NCI-H2029 (cell line): ENCODE measurements around the gene CCSER1.
"Not testable (repeated sequence)": the region's sequence is repeated elsewhere in the genome, so short reads cannot be mapped to it uniquely, and the experiment has no call there.

Experiments used
- DNase-seq: peaks from one replicate; lab custom pipeline; 2025; lab: John Stamatoyannopoulos, UW

The CCSER1 gene

DNA sequence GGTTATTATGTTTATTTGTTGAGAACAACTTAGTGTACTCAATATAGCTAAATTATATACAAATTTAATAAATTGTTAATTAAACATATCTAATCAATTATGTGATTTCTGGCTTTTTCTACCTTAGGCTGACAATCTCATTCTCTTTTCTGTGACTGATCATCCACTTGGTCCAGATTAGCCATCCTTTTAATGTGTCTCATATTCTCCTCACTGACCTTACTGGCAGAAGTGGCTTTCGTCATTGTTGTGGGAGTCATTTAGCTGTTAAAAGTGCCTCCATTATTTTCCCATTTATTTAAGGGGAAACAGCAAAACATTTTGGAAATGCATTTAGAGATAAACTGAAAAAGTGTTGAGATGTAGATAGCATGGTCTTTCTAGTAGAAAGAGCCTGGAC, 172.2 kb downstream of the CCSER1 start:
- no peak for DNase-seq

DNA sequence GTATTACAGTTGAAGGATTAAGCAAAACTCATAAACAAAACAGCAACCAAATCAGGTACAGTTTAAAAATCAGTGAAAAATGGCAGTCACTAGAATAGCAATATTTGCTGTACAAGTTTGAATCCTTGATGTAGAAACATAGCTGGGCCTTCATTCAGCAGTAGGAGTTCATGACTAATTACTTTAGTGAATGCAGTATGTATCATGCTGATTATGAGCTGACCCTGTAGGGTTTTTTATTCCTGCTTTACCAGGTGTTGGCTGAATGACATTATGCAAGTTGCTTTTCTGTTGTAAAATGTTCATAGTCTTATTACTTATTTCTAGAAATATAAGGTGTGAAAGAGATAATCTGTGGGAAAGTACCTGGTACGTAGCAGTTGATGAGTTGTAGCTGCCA, 179.6 kb downstream of the CCSER1 start:
- no peak for DNase-seq

DNA sequence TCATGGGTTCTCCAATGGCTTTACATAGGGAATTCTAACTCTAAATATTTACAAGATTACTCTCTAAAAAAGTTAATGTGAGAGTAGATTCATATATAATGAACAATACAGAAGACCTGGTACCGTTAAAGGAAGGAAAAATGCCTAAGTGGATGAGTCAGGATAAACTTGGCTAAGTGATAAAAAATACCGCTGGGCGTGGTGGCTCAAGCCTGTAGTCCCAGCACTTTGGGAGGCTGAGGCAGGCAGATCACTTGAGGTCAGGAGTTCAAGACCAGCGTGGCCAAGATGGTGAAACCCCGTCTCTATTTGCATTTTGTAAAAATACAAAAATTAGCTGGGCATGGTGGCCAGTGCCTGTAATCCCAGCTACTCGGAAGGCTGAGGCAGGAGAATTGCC, 189.9 kb downstream of the CCSER1 start:
- DNase-seq: not testable (repeated sequence)

DNA sequence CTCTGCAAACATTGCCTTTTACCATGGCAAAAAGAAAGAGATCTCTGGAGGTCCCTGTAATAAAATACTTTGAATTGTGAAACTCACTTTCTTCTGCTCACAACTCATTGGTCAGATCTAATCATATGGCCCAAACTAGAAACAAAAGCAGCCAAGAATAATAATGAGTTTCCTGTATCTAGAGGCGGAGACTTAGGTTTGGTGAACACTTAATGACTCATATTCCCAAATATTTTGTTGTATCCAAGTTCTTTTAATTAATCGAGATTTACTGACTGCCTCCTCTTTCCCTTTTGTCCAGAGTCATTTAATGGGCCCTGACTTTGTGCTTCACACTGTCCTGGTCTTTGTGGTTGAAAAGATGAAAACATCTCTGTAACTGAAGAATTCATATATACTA, 190.6 kb downstream of the CCSER1 start:
- DNase-seq: no peak

DNA sequence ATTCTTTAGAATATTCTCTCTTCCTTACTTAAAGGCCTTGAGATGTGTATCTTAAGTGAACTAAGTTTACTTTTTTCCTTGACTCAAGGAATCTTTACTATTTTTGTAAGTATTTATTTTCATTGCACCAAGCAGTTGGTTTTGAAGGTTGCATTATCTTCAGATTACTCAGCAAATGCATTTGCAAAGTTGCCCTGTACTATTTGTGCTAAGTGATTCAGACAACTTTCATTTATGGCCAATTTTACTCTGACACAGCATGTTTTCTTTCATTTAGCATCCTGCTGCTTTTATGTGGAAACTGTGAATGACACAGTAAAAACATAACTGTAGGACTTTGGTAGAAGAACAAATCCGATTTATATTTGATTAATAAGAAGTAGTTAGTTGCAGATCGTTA, 191.0 kb downstream of the CCSER1 start:
- DNase-seq: no peak

DNA sequence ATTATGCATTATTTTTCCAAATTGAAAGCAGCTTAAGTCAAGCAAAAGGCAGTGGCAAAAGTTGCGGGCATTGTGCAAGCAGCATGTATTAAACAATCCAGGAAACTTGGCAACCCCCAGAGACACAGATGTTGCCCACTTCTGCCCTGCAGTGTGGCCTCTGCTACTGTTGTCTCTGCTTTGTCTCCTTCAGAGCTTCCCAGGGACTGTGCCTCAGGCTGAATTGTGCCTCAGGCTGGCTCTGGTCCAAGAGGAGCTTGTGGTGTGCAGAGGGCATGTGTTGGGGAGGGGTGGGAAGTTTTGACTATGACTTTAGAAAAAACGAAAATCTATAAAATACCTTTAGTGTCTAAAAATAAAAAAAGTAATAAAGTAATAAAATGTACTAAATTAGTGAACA, 201.4 kb downstream of the CCSER1 start:
- peak; percentile 0 for DNase-seq

DNA sequence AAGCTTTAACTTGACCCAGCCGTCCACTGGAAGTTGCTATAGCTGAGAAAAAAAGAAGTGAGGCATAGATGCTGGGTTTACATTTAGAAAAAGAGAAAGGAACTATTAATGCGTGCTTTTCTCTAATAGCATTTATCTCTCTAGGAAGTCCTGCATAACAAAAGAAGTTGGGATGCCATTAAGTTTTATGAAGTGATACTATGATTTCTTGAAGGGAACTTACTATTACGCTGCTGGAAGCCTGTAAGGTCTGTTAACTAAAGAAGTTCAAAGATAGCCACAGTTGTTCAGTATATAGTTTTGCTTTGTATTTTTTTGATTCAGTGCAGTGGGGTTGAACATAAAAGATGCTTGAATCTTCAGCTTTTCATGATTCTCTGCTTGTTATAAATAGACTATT, 203.4 kb downstream of the CCSER1 start:
- DNase-seq: no peak

DNA sequence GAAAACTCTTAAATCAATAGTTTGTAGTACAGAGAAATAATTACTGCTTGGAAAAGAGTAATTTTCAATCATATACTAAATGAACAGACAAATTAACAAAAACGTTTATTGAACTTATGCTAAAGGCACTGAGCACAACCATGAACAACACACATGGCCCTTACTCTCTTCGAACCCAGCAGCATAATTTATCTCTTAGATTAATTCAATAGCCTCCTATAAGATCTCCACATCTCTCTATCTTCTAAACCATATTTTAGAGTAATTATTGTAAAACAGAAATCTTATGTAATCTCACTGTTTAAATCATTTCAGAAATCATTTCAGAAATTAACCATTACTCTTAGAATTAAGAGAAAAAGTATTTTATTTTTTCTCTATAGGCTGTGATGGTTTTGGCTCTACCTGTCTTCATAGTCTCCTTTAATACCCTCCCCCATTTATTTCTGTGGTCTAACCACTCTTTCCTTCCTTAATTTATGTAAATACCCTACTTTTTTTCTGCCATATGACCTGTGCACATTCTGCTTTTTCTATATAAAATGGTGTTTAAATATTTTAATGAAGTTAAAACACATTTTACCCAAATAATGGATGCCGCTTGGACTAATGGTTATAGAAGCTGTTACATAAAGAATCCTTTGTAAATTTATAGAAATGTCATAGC, 218.5 kb downstream of the CCSER1 start:
- DNase-seq: no peak

DNA sequence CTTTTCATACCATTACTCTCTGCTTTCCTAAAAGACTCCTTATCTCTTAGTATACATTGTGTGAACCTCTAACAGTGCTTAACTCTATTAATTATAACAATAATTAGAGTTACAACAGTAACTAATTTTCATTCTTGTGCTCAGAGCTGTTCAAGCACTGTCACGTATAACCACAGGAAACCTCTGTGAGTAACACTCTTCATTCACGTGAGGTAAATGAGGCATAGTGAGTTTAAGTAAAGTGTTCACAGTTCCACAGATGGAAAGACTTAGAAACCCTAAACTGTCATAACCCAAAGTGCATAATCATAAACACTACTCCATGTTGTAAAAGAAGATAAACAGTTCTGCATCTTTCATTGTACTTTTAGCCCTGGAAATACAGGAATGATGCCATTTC, 222.4 kb downstream of the CCSER1 start:
- no peak for DNase-seq

DNA sequence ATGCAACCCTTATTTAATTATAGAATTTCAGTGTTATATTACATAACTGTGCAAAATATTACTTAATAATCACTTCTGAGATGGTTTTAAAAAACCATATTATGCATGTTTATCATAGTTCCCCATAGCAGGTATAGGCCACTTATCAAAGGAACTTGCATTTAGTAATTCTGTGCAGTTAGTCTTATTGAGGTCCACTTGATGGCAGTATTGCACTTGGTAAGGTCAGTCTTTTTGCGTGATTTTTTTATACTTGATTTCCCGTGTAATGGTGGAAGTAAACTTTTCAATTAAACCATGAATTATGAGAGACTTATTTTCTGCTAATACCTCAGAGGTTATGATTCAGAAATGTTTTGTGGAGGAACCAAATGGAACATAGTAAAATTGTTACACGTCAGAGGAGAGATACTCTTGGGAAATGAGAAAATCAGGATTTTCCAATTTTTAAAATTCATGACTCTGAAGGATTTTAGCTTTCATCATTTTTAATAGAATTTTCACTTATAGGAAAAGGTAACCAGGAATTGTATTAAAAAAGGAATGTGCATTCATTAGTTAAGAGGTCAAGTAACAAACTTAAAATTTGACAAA, 230.0 kb downstream of the CCSER1 start:
- peak; percentile 5 for DNase-seq

DNA sequence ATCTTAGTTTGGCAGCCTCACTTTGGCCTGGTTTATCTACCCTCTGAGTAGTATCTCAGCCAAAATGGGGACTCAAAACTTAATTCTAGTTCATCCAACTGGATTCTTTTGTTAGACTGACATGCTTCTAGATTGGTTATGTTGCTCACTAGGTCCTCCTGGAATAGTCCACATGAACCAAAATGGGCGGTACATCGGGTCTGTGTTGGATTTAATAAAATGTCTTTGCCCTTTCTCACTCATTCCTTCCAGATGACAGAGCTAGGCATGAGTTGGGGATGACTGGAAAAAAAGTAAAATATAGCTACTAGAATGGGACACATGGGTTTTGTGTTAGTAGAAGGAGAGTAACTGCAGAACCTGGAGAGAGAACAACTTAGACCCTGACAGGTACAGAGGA, 247.9 kb downstream of the CCSER1 start:
- DNase-seq: no peak

DNA sequence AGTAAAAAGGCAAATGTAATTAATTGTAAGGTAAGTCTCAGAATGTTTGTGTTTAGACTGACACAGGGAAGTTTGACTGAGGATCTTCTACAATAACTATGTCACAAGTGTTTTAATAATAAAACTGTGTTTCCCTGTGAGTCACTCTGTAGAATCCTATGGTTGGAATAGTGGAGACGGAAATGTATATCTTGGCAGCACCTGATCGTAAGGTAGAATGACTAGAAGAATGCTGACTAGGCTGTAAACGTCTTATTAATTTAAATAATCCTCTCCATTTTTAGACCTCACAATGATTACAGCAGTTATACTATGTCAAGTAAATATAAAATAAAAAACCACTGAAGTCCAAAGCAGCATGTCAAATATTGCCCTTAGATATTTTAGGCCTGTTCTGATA, 266.0 kb downstream of the CCSER1 start:
- no peak for DNase-seq

DNA sequence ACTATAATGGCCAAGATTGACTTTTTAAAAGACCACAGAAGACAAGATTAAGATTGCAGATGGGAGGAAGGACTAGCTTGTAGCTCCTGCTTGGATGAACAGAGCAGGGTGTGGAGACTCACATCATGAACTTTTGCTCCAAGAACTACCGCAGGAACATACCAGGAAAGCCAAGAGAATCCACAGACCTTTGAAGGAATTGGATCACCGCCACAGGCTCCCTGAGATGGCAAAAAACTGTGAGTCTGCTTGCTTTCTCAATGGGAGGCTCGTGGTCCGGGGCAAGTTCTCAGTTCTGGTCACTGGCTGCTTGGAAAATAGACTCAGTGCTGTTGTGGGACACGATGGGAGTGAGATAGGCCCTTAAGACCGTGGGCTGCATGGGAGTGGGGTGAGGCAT, 276.6 kb downstream of the CCSER1 start:
- DNase-seq: no peak

DNA sequence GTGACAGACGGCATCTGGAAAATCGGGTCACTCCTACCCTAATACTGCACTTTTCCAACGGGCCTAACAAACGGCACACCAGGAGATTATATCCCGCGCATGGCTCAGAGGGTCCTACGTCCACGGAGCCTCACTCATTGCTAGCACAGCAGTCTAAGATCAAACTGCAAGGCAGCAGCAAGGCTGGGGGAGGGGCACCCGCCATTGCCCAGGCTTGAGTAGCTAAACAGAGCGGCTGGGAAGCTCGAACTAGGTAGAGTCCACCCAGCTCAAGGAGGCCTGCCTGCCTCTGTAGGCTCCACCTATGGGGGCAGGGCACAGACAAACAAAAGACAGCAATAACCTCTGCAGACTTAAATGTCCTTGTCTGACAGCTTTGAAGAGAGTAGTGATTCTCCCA, 280.7 kb downstream of the CCSER1 start:
- not testable (repeated sequence) for DNase-seq

DNA sequence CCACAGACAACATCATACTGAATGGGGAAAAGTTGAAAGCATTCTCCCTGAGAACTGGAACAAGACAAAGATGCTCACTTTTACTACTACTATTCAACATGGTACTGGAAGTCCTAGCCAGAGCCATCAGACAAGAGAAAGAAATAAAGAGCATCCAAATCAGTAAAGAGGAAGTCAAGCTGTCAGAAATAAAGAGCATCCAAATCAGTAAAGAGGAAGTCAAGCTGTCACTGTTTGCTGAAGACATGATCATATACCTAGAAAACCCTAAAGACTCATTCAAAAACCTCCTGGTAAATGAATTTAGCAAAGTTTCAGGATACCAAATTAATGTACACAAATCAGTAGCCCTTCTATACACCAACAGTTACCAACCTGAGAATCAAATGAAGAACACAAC, 285.6 kb downstream of the CCSER1 start:
- DNase-seq: not testable (repeated sequence)

DNA sequence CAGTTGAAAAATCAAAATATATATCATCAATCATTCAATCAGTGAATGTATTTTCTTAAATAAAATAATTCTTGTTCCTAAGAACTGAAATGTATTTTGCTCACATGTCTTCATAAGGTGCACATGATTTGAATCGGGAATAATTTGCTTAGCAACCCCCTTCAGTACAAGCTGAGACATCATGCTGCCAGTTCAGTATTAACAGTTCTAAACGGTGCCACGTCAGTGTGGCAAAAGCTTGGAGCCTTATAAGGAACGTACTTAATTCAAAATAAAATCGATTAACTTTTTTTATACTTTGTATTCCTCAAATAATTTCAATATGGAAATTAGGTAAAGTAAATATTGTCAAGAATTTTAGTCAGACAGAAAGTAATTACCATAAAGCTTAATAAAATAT, 287.9 kb downstream of the CCSER1 start:
- DNase-seq: no peak

DNA sequence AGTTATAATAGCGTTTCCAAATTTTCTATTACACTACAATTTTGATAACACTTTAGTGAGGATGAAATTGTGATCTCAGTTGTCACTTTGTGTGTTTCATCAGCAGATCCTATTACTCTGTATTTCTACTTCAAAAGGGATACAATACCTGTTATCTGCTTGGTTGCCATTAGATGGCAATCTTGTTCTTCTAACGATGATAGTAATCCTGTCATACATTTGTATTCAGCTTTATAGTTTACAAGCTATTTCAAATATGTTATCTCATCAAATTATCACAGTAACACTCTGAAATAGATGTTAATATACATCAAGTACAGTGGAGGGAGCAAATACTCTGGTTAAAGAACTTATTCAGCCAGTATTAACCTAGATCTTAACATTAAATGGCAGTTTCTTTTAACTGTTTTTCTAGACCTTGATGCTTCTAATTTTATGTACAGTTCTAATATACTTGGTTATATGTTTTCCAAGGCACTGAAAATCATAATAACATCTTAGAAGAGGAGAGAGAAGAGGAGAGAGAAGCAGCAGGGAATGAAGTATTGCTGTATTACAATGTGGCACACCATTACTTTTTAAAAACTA, 292.0 kb downstream of the CCSER1 start:
- peak; percentile 56 for DNase-seq

DNA sequence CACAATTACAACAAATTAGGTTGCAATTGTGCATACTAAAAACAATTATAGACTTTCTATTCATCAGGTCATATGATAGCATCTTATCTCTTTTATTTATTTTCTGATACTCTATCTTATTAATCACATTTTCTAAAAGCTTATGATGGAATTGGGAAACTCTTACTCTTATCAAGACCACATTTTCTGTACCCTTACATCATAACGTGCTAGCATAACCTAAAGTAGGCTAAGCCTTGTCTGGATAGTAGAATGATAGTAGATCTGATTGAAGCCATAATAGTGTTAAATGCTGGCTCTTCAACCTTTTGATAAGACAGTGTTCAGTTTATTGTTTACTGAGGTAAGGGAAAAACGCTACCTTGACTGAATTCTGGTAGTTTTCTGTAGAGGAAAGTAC, 294.0 kb downstream of the CCSER1 start:
- no peak for DNase-seq

DNA sequence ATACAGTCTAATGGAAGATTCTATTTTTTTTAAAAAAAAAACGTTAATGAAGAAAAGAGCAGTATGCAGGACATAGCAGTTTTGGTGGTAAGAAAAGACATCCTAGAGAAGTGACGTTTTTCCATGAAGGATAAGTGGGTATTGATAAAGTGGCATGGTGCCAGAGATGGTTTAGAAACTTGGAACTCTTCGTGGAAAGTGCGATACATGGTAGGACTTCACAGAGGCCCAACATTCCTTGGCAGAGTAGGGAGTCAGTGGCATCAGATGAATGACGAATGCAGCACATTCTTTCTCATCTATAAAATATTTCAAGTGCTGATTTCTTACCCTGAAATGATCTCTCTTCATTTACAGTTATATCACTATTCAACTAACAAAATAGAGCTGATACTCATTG, 298.7 kb downstream of the CCSER1 start:
- no peak for DNase-seq

DNA sequence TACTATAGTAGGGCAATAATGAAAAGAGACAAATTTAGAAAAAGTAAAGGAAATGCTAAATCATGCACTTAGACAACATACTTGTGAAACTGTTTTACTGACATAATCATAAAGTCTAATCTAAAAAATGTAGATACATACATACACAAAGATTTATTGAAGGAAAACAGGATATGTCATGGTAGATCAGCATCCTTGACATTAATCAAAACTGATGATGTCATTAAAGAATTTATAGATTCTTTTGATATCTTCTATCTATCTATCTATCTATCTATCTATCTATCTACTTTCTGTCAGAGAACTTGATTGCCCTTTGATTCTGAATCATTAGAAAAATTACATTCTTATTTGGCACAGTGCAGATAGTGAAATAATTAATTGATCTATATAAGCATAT, 311.3 kb downstream of the CCSER1 start:
- DNase-seq: no peak

DNA sequence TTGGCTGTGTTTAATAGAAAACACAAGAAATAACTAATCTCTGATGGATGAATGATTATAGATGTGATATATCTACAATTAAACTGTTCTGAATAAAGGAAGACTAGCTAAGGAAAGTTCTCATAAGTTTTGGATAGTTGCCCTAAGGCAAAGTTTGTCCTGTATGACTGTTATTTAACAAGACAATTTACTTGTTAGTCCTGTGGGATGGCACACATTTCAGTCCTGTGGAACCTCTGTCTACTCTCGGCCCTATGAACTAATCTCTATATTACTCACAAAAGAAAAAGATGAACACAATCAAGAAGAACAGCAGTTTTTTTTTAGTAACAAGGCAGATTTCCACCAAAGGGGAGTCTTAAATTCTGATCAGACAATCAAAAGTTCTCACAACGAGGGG, 314.6 kb downstream of the CCSER1 start:
- DNase-seq: no peak

DNA sequence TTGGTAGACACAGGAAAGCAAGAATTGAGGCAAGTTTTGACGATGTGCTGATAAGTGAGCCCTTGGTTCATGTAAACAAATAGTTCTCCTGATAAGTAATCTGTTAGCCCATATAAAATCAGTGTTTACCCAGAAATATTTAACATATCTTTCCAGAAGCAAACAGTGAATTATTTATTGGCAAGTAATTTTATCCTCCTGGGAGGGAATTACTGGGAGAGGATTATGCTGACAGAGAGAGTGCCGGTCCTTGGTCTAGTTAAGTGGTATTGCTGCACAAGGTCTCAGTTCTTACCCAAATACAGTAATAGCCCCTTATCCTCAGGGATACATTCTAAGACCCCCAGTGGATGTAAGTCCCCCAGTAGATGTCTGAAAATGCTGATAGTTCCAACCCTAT, 315.4 kb downstream of the CCSER1 start:
- no peak for DNase-seq

DNA sequence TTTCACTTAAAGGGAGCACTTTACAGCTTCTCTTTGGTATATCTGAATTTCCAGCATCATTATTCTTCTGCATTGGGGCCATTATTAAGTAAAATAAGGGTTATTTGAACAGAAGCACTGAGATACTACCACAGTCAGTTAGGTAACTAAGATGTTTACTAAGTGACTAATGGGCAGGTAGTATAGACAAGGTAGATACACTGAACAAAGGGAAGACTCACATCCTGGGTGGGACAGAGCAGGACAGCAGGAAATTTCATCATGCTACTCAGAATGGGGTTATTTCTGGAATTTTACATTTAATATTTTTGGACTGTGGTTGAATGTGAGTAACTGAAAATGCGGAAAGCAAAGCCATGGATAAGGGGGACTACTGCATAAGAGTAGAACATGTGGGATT, 316.0 kb downstream of the CCSER1 start:
- no peak for DNase-seq

DNA sequence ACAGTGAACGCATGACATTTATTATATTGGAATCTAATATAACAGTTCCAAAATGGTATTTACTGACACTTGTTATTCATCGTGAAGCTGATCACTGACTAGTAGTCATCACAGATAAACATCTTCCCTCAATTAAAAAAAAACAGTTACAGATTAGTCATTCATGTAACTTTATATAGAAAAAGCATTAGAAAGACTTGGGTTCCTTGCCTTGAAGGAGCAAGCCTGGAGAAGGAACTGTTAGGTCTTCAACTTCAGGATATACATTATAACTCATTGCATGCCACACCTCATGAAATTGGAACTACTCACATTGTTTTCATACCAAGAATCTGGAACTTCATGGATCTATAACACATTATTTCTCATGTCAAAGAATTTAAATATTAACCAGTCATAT, 317.7 kb downstream of the CCSER1 start:
- no peak for DNase-seq
